HG02981 (cell line): ENCODE measurements around the gene ATF2.

Experiments
- ATAC-seq: cut with Tn5 transposase; IDR thresholded peaks from one replicate; pipeline ENCODE4 v1.9.1; 2021; ENCODE audit warnings: mild to moderate bottlenecking, moderate library complexity; ENCODE audit not compliant: unreplicated experiment

ATF2 gene

DNA sequence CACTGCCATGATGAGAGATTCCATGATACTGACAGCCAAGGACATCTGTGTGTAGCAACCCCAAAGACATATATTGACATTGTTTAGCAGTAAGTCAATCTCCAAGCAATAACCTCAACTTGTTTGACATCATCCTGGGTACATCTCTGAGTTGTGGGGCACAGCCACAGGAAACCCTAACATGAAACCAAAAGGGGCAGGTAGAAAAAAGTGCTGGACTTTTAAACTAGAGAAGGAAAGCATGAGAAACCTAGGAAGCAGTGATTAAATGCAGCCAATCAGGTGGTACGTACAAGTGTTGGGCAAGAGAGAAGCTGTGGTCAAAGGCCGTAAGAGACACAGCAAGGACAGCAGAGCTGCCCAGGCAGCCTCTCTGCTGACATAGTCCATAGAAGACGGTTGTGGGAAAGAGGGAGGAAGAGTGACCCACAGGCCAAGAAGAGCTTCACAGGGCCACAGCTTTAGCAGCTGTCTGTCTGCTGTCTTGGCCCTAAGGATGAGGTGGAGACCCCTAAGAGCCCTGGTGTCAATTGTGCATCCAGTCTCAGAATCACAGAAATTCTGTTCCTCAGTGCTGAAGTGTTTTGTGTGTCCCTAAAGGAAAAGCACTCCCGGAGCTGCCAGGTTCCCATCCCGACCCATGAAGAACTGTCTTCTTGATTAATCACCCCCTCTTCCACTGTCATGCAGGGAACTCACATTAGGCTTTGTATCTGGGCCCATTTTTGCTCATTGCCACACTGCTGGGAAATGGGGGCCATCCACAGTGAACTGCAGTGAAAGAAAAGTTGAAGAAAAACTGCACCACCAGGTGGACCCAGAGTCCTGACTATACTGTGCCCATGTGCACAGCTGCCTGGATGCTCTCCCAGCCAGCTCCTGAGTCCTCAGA lies 137.4 kb downstream of the ATF2 start:
- ATAC-seq: no peak

DNA sequence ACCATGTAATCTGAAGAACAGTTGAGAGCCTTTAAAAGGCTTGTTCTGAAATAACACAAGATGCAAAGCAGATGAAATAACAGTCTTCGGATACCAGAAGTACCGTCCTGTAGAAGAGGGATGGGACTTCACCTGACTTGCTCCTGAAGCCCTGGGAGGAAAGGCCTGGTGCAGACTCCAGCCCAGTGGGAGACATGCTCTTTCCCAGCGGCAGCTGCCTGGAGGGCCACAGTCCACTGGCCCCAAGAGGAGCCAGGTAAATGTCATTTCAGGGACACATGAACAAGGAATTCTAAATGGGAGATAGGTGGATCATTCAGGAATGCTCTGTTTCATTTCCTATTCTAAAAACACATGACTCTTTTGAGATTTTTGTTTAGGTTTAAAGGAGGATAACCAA lies 140.2 kb downstream of the ATF2 start:
- no peak for ATAC-seq

DNA sequence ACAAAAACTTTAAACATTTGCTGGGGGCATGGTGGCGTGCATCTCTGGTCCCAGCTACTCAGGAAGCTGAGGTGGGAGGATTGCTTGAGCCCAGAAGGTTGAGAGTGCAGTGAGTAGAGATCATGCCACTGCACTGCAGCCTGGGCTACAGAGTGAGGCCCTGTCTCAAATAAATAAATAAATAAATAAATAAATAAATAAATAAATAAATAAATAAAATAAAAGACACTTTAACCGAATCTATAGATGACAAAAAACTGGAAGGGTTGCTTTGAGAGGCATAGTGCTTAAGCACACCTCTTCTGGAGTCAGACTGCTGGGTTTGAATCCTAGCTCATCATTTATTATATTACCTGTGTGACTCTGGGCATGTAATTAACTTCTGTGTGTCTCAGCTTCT lies 141.6 kb downstream of the ATF2 start:
- no peak for ATAC-seq

DNA sequence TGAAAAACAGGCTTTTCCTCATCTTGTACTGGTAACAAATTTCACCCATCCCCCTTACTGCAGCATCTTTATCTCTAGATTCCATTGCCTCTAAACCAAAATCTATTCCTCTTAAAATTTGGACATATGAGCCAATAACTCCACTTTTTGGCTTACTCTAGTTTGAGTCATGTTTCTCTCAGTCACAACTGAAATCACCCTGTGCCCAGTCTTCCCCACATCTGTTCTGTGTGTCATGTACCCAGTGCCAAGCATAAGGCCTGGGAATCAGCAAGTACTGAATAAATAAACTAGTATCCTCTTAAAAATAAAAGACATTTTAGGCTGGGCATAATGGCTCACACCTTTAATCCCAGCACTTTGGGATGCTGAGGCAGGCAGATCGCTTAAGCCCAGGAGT lies 142.1 kb downstream of the ATF2 start:
- ATAC-seq: no peak

DNA sequence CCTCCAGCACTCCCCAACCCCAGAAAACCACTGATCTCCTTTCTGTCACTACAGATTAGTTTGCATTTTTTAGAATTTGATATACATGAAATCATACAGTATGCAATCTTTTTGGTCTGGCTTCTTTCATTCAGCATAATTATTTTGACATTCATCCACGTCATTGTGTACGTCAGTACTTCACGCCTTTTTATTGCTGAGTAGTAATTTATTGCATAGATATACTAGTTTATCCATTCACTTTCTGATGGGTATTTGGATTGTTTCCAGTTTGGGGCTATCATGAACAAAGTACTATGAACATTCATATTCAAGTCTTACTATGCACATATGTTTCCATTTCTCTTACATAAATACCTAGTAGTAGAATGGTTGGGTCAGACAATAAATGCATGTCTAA lies 142.8 kb downstream of the ATF2 start:
- no peak for ATAC-seq

DNA sequence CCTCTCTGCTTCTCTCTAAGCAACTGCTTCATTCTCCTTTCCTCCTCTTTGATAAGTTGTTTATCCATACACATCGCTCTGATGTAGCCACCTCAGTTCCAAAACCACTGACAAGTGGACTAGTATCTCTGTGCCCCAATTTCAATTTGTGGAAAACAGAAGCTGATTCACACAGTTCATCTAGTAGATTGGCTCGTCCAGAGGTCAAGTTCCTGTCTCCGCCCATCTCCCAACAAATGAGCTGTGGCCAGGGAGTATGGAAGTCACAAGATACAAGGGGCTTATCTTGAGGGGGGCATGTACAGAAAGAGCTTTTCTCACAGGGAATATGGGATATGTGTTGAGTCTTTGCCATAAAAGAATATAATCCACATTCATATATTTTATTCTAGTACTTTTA lies 145.1 kb downstream of the ATF2 start:
- no peak for ATAC-seq
